ENCODE results near the gene PLXNA4. TPM values are rescaled to one million over a fixed set of nuclear protein-coding genes. Genes with fewer than 3 reads are reported as not detected.

The PLXNA4 gene
- total and polyA plus RNA-seq, 2 donors from 2014 or later, result 0.17 to 3.5 TPM

DNA sequence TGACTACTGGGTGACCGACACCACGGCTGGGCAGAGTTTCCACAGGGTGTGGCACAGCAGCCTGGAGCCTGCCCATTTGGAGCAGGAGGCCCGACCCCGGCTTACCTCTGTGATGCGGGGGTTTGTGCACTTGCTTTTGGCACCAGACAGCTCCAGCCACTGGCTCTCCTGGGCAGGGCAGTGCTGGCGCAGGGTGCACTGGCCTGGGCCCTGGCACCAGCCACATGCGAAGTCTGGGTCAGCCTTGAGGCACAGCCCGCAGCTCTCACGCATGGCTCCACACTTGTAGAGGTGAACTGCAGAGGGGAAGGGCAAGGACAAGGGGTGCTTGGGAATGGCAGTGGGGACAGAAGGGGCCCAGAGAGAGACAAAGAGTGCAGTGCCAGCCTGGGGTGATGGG is 373.7 kb downstream of the PLXNA4 start:
- Histone ChIP-seq H3K4me1 (ENCODE audit: control insufficient read depth in 2 of 3, insufficient read depth in 2 of 3, low read depth in 1 of 3, low read length in 3 of 3) (no peaks in the 10 kb centered on the region), H3K36me3 (ENCODE audit: control insufficient read depth in 2 of 3, insufficient read depth in 3 of 3, low read length in 3 of 3) (no peaks in the 10 kb centered on the region), H3K27ac (ENCODE audit: low read depth in 2 of 2, low read length in 2 of 2) (no peak overlapping the region), H3K27me3 (ENCODE audit: control insufficient read depth, insufficient read depth, low read length) (no peaks in the 10 kb centered on the region), H3K4me3 (ENCODE audit: low read length in 3 of 3) (no peak overlapping the region), H3K9me3 (ENCODE audit: control insufficient read depth in 2 of 3, insufficient read depth in 1 of 3, low read length in 3 of 3) (no peaks in the 10 kb centered on the region), H3K9ac (ENCODE audit: low read length in 3 of 3) (no peak overlapping the region)
- DNase-seq (no peak), FAIRE-seq (no peak)
- no peak for TF ChIP-seq CTCF (IDR thresholded peaks at IDR 0.05; ENCODE audit: borderline replicate concordance, extremely low read depth, insufficient read depth)
- intact Hi-C loops (cut with DNase I), result no loop called here

DNA sequence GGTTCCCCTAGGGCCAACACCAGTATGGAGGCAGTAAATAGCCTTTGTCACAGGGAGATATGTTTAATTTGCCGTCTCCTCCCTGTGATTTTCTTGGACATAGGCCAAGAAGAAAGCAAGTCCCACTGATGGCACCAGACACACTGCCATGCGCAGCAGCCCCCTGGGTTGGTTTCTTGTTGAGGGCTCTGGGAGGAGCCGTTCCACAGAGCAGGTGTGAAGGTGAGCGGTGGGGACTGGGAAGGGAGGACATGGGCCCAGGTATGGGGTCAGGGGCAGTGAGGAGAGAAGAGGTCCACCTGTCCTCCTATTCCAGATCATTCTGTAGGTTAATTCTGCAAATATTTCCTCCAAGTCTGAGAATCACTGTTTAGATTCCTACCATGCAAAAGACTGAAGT is 376.1 kb downstream of the PLXNA4 start:
- no peak overlapping the region for H3K4me3 ChIP-seq (ENCODE audit: low read length in 3 of 3)

DNA sequence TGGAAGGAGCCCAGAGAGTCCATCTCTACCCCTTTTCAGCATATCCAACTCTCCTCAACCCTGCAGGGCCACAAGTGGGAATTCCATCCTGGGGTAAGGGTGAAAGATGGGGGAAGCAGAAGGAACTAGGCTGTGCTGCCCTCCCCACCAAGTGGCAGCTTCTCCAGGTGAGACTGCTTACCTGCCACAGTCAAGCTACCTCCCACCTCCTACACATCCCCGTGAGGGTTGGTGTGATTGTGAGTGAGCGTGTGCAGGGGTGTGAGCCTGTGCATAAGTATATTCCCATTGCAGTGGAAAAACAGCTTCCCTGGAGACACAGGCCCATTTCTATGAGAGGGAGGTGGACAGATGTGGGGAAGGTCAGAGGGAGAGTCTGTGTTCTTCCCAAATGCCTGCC is 376.6 kb downstream of the PLXNA4 start:
- TF ChIP-seq CTCF (IDR thresholded peaks at IDR 0.05; ENCODE audit: borderline replicate concordance, extremely low read depth, insufficient read depth), result no peak
- DNase-seq (no peak), FAIRE-seq (no peak)
- Histone ChIP-seq H3K4me3 (ENCODE audit: low read length in 3 of 3) (no peak overlapping the region), H3K4me1 (ENCODE audit: control insufficient read depth in 2 of 3, insufficient read depth in 2 of 3, low read depth in 1 of 3, low read length in 3 of 3) (peaks cover 0 to 3% (median 0%) of the 10 kb centered on the region in 3 donors), H3K36me3 (ENCODE audit: control insufficient read depth in 2 of 3, insufficient read depth in 3 of 3, low read length in 3 of 3) (no peaks in the 10 kb centered on the region), H3K27ac (ENCODE audit: low read depth in 2 of 2, low read length in 2 of 2) (no peak overlapping the region), H3K9ac (ENCODE audit: low read length in 3 of 3) (no peak overlapping the region), H3K27me3 (ENCODE audit: control insufficient read depth, insufficient read depth, low read length) (no peaks in the 10 kb centered on the region), H3K9me3 (ENCODE audit: control insufficient read depth in 2 of 3, insufficient read depth in 1 of 3, low read length in 3 of 3) (no peaks in the 10 kb centered on the region)
- intact Hi-C loops (cut with DNase I), result no loop called here

More for the DNA sequence above, 376.1 kb downstream of the PLXNA4 start:
- intact Hi-C loops (cut with DNase I), result no loop called here
- Histone ChIP-seq H3K27me3 (ENCODE audit: control insufficient read depth, insufficient read depth, low read length) (no peaks in the 10 kb centered on the region), H3K36me3 (ENCODE audit: control insufficient read depth in 2 of 3, insufficient read depth in 3 of 3, low read length in 3 of 3) (no peaks in the 10 kb centered on the region), H3K9me3 (ENCODE audit: control insufficient read depth in 2 of 3, insufficient read depth in 1 of 3, low read length in 3 of 3) (no peaks in the 10 kb centered on the region), H3K27ac (ENCODE audit: low read depth in 2 of 2, low read length in 2 of 2) (no peak overlapping the region), H3K4me1 (ENCODE audit: control insufficient read depth in 2 of 3, insufficient read depth in 2 of 3, low read depth in 1 of 3, low read length in 3 of 3) (peaks cover 0 to 3% (median 0%) of the 10 kb centered on the region in 3 donors), H3K9ac (ENCODE audit: low read length in 3 of 3) (no peak overlapping the region)
- no peak for TF ChIP-seq CTCF (IDR thresholded peaks at IDR 0.05; ENCODE audit: borderline replicate concordance, extremely low read depth, insufficient read depth)
- FAIRE-seq, result no peak
- no peak for DNase-seq

DNA sequence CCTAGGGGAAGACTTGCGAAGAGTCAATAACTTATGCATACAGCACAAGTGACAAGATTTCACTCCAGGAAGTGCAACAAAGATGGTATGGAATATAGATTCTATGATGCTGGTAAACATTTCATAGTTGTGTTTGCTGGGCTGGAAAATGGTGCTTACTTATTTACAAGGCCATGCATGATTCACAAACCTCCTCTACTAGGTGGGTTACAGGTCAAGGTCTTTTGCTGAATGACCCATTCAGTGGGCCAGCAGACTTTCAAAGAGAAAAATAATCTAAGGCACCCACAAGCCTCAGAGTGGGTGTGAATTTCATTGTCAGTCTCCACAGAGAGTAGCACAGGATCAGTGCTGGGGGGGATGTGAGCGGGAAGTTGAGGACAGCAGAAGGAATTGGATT is 378.5 kb downstream of the PLXNA4 start:
- TF ChIP-seq CTCF (IDR thresholded peaks at IDR 0.05; ENCODE audit: borderline replicate concordance, extremely low read depth, insufficient read depth), result no peak
- Histone ChIP-seq H3K36me3 (ENCODE audit: control insufficient read depth in 2 of 3, insufficient read depth in 3 of 3, low read length in 3 of 3) (no peaks in the 10 kb centered on the region), H3K27ac (ENCODE audit: low read depth in 2 of 2, low read length in 2 of 2) (no peak overlapping the region), H3K4me3 (ENCODE audit: low read length in 3 of 3) (no peak overlapping the region), H3K27me3 (ENCODE audit: control insufficient read depth, insufficient read depth, low read length) (no peaks in the 10 kb centered on the region), H3K4me1 (ENCODE audit: control insufficient read depth in 2 of 3, insufficient read depth in 2 of 3, low read depth in 1 of 3, low read length in 3 of 3) (peaks cover 0 to 3% (median 0%) of the 10 kb centered on the region in 3 donors), H3K9ac (ENCODE audit: low read length in 3 of 3) (no peak overlapping the region), H3K9me3 (ENCODE audit: control insufficient read depth in 2 of 3, insufficient read depth in 1 of 3, low read length in 3 of 3) (no peaks in the 10 kb centered on the region)
- intact Hi-C loops (cut with DNase I), result no loop called here
- FAIRE-seq (no peak), DNase-seq (no peak)
